T-helper 1 cell treated with Interleukin-12 subunit alpha and Interleukin-12 subunit beta and Interleukin-4 antibody, amounts not matched to agents 30 μg/mL and 1 μg/mL, for 36 hours (primary cell): Measurements from ENCODE around the gene LAD1.

Source experiments
- H3K27ac Mint-ChIP-seq: one replicate; pipeline ENCODE4 v1.8.0; 2021; ENCODE audit warnings: mild to moderate bottlenecking, mixed read lengths
- H3K27me3 Mint-ChIP-seq: one replicate; pipeline ENCODE4 v1.8.0; 2021; ENCODE audit warnings: low read depth, mixed read lengths
- H3K36me3 Mint-ChIP-seq: one replicate; pipeline ENCODE4 v1.8.0; 2021; ENCODE audit warnings: low read depth, mixed read lengths
- H3K4me1 Mint-ChIP-seq: one replicate; pipeline ENCODE4 v1.8.0; 2021; ENCODE audit warnings: low read depth, mixed read lengths
- H3K4me3 Mint-ChIP-seq: one replicate; pipeline ENCODE4 v1.8.0; 2021; ENCODE audit warnings: mild to moderate bottlenecking, moderate library complexity, mixed read lengths
- H3K9me3 Mint-ChIP-seq: one replicate; pipeline ENCODE4 v1.8.0; 2021; ENCODE audit warnings: mixed read lengths

LAD1 gene

GRCh38 chr1:201374364-201374763 lies 24.8 kb downstream of the LAD1 start:
- Mint-ChIP-seq H3K36me3 (no peaks in the 10 kb centered on the region), H3K9me3 (no peaks in the 10 kb centered on the region), H3K4me1 (no peaks in the 10 kb centered on the region), H3K4me3 (no peak overlapping the region), H3K27ac (no peak overlapping the region), H3K27me3 (no peaks in the 10 kb centered on the region)

DNA sequence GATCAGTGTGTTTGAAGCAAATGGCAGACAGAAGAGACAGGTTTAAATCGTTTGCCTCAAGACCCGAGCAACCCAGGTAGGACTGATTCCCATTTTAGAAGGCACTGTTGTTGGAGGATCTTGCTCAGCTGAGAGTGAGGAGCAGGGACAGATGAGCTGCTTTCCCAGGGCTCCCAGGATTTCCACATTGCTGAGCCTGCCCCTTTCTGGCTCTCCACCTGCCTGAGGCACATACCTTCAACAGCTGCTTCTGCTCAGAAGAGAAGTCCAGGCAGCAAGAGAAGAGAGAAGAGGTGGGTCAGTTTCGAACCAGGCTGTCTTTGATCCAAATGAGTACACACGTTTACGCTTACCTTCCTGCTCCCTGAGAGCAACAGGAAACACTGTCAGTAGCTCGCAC lies 27.3 kb downstream of the LAD1 start:
- Mint-ChIP-seq H3K27ac (no peak overlapping the region), H3K4me3 (no peak overlapping the region), H3K9me3 (no peaks in the 10 kb centered on the region), H3K36me3 (no peaks in the 10 kb centered on the region), H3K27me3 (no peaks in the 10 kb centered on the region), H3K4me1 (no peaks in the 10 kb centered on the region)

DNA sequence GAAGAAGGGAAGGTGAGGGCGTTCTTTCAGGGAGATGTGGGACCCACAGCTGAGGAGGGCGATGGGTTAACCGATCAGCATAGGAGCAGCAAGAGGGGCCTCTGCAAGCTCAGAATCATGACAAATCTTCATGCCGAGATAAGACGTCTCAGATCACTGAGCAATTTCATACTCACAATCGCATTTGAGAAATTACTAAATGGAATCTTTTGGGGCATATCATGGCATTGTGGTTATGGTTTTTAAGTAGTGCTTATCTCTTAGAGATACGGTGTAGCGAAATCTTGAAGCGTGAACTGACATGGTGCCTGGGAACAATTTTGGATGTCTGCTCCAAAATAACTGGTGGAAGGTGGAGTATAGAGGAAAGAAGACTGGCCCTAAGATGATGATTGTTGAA lies 27.8 kb downstream of the LAD1 start:
- Mint-ChIP-seq H3K4me3 (no peak overlapping the region), H3K36me3 (no peaks in the 10 kb centered on the region), H3K27ac (no peak overlapping the region), H3K27me3 (no peaks in the 10 kb centered on the region), H3K4me1 (no peaks in the 10 kb centered on the region), H3K9me3 (no peaks in the 10 kb centered on the region)

- H3K9me3 Mint-ChIP-seq: no peaks in the 10 kb centered on the region
- no peaks in the 10 kb centered on the region for H3K27me3 Mint-ChIP-seq
- H3K36me3 Mint-ChIP-seq: no peaks in the 10 kb centered on the region
- H3K4me1 Mint-ChIP-seq: no peaks in the 10 kb centered on the region
- H3K27ac Mint-ChIP-seq: no peak overlapping the region
- H3K4me3 Mint-ChIP-seq: no peak overlapping the region
Measured at GRCh38 chr1:201370500-201370899, 28.6 kb downstream of the LAD1 start.

GRCh38 chr1:201369209-201369608 lies 29.9 kb downstream of the LAD1 start:
- Mint-ChIP-seq H3K36me3 (no peaks in the 10 kb centered on the region), H3K27ac (no peak overlapping the region), H3K27me3 (no peaks in the 10 kb centered on the region), H3K9me3 (no peaks in the 10 kb centered on the region), H3K4me1 (no peaks in the 10 kb centered on the region), H3K4me3 (no peak overlapping the region)

- no peaks in the 10 kb centered on the region for H3K36me3 Mint-ChIP-seq
- no peak overlapping the region for H3K4me3 Mint-ChIP-seq
- H3K27me3 Mint-ChIP-seq: no peaks in the 10 kb centered on the region
- no peak overlapping the region for H3K27ac Mint-ChIP-seq
- no peaks in the 10 kb centered on the region for H3K9me3 Mint-ChIP-seq
- no peaks in the 10 kb centered on the region for H3K4me1 Mint-ChIP-seq
Measured at GRCh38 chr1:201366696-201367095, 32.4 kb downstream of the LAD1 start.

DNA sequence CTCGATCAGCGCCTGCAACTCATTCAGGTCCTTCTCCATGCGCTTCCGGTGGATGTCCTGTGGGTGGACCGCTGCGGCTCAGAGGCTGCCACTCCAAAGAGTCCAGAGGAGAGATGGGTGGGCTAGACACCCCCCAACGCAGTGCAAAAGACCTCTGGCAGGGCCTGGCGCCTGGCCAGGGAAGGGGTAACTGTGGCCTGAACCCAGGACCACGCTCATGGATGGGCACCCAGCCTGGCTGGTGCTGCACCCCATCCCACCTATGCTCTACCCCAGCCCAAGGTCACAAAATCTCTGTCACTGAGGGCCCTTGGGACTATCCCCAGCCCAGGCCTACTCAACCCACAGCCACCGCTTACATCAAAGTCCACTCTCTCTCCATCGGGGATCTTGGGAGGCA lies 33.9 kb downstream of the LAD1 start:
- Mint-ChIP-seq H3K27me3 (no peaks in the 10 kb centered on the region), H3K9me3 (no peaks in the 10 kb centered on the region), H3K27ac (no peak overlapping the region)

DNA sequence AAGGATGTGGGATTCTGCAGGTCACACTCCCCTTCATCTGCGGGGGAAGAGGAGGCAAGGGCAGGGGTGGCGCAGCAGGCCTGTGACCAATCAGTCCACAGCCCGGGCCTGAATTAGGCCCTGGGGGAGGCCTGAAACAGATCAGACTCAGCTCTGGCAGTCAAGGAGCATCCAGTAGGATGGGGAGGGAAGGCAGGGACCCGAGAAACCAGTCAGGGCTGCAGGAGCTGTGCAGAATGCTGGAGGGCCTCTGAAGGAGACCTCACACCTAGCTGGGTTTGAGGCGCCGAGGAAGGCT lies 34.4 kb downstream of the LAD1 start:
- Mint-ChIP-seq H3K36me3 (no peaks in the 10 kb centered on the region), H3K4me1 (no peaks in the 10 kb centered on the region), H3K9me3 (no peaks in the 10 kb centered on the region), H3K4me3 (no peak overlapping the region), H3K27ac (no peak overlapping the region), H3K27me3 (no peaks in the 10 kb centered on the region)

More for the DNA sequence above, 33.9 kb downstream of the LAD1 start:
- Mint-ChIP-seq H3K4me3 (no peak overlapping the region), H3K4me1 (no peaks in the 10 kb centered on the region), H3K36me3 (no peaks in the 10 kb centered on the region)

DNA sequence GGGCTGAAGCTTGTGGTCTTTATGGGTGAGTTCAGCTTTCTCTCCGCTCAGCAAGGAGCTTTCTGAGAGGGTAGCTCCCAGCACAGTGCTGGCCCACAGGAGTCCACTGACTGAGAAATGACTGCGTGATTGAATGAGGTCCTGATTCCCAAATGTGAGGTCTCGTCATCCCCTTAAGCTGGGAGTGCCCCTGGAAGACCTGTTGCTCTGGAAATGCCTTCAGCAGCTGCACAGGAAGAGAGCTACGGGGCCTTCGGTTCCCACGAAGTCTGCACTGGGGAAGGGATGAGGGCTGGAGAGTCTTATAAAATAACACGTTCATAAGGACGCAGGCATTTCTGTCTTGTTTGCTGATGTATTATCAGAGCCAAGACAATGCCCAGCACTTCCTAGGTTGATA lies 35.7 kb downstream of the LAD1 start:
- Mint-ChIP-seq H3K4me3 (no peak overlapping the region), H3K36me3 (no peaks in the 10 kb centered on the region), H3K27ac (no peak overlapping the region), H3K27me3 (no peaks in the 10 kb centered on the region), H3K4me1 (no peaks in the 10 kb centered on the region), H3K9me3 (no peaks in the 10 kb centered on the region)

DNA sequence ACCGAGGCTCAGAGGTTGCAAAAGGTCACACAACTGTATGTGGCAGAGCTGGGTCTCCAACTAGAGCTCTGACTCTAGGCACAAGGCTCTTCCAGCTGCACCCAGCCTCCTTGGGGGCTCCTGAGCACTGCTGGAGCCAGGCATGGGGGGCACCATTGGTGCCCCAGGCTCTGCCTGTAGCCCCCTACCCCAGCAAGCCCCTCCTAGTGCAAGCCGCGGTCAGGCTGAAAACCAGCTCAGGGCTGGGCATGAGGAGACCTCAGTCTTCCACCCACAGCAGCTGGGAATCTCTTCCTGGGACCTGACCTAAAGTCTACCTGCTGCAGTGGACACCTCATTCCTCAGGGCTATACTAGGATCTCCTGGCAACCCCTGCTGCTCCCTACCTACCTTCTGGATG lies 36.2 kb downstream of the LAD1 start:
- Mint-ChIP-seq H3K4me3 (no peak overlapping the region), H3K9me3 (no peaks in the 10 kb centered on the region), H3K27ac (no peak overlapping the region), H3K4me1 (no peaks in the 10 kb centered on the region), H3K27me3 (no peaks in the 10 kb centered on the region), H3K36me3 (no peaks in the 10 kb centered on the region)

GRCh38 chr1:201361652-201362504 lies 37.2 kb downstream of the LAD1 start:
- Mint-ChIP-seq H3K27ac (no peak overlapping the region), H3K4me1 (no peaks in the 10 kb centered on the region), H3K9me3 (no peaks in the 10 kb centered on the region), H3K36me3 (no peaks in the 10 kb centered on the region), H3K27me3 (no peaks in the 10 kb centered on the region), H3K4me3 (no peak overlapping the region)

GRCh38 chr1:201360901-201361651 lies 38.0 kb downstream of the LAD1 start:
- H3K27ac Mint-ChIP-seq: no peak overlapping the region
- H3K9me3 Mint-ChIP-seq: no peaks in the 10 kb centered on the region
- no peaks in the 10 kb centered on the region for H3K4me1 Mint-ChIP-seq
- no peak overlapping the region for H3K4me3 Mint-ChIP-seq
- no peaks in the 10 kb centered on the region for H3K36me3 Mint-ChIP-seq
- no peaks in the 10 kb centered on the region for H3K27me3 Mint-ChIP-seq

DNA sequence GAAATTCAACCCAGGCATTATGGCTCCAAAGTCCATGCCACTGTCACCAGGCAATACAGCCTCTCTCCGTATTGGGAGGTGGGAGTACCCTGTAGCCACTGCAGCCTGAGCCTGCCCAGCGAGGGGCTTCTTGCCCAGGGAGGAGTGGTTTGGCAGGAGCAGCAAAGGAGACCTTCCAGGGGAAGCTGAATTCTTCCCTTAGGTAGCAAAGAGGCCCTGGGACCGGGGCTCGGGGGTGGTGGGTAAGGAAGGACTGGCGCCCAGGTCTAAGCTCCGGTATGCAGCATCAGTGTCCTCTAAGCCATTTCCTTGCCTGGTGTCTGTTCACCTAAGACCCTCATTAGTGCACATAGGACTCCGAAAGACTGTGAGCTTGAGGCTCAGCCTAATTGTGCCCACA lies 38.6 kb downstream of the LAD1 start:
- H3K4me3 Mint-ChIP-seq: no peak overlapping the region
- no peaks in the 10 kb centered on the region for H3K9me3 Mint-ChIP-seq
- H3K27me3 Mint-ChIP-seq: no peaks in the 10 kb centered on the region
- no peaks in the 10 kb centered on the region for H3K36me3 Mint-ChIP-seq
- H3K4me1 Mint-ChIP-seq: no peaks in the 10 kb centered on the region
- H3K27ac Mint-ChIP-seq: no peak overlapping the region

DNA sequence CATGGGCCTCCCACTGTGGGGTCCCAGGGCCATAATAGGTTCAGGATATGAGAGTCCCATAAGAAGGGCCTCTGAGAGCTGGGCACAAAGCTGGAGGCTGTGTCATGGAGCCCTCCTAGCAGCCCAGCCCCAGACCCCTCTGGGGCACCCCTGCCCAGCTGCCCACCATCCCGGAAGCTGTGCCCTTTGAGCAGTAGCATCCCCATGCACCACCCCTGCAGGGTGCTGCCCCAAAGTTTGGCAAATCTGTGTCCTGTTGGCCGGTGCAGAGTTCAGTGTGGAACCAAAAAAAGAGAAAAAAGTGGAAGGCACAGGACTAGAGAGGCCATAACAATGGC lies 39.3 kb downstream of the LAD1 start:
- Mint-ChIP-seq H3K27ac (no peak overlapping the region), H3K27me3 (no peaks in the 10 kb centered on the region), H3K4me1 (no peaks in the 10 kb centered on the region), H3K36me3 (no peaks in the 10 kb centered on the region), H3K9me3 (no peaks in the 10 kb centered on the region), H3K4me3 (no peak overlapping the region)

DNA sequence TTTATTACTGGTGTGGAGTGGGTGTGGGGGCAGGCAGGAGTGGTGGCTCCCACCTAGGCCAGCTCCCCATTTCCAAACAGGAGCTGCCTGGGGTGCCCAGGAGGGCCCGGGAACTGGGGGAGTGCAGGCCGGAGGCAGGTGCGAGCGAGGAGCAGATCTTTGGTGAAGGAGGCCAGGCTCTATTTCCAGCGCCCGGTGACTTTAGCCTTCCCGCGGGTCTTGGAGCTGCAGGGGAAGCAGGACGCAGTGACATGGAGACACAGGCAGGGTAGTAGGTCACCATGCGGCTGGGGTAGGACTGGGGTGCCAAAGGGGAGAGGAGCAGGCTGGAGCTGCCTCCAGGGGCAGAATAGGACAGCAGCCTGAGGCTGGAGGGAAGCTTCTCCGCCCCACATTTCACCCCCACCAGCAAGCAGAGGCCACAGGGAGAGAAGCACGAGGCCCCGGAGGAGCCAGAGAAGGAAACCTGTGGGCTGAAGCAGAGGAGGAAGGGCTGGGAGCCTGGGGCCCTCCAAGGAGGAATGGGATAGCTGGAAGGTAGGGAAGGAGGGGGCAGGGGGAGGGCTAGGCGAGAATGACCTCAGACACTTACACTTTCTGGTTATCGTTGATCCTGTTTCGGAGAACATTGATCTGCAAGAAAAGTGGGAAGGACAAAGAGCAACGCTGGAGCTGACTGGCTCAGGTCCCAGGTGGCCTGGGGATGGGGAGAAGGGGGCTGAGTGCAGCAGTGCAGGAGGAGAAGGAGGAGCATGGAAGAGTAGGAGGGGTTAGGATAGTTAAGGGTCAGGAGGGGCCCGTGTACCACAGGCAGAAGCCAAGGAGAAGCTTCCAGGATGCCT lies 39.9 kb downstream of the LAD1 start:
- H3K4me1 Mint-ChIP-seq: no peaks in the 10 kb centered on the region
- H3K36me3 Mint-ChIP-seq: no peaks in the 10 kb centered on the region
- no peak overlapping the region for H3K4me3 Mint-ChIP-seq
- H3K9me3 Mint-ChIP-seq: no peaks in the 10 kb centered on the region
- no peak overlapping the region for H3K27ac Mint-ChIP-seq
- H3K27me3 Mint-ChIP-seq: no peaks in the 10 kb centered on the region
